NCI-H460 (cell line): ENCODE measurements around the gene SPC24. TPM values are rescaled to one million over a fixed set of nuclear protein-coding genes. Genes with fewer than 3 reads are reported as not detected.
"Not testable (repeated sequence)": the region's sequence is repeated elsewhere in the genome, so short reads cannot be mapped to it uniquely, and the experiment has no call there.

ENCODE experiments used
- DNase-seq: peaks from one replicate; pipeline ENCODE4 v3.0.0-alpha.2; 2016; ENCODE audit warnings: low read depth; ENCODE audit errors: extremely low read depth
- total RNA-seq: library from RNA; depleted of rRNA; stranded (reverse); fragments of >200 nt; shearing (Covaris generic); gene quantifications from 2 replicates; pipeline ENCODE4 v1.2.3, GENCODE V29; 2014

SPC24 gene
- total RNA-seq, 1 experiment from 2014 or later = 17.1 TPM

DNA sequence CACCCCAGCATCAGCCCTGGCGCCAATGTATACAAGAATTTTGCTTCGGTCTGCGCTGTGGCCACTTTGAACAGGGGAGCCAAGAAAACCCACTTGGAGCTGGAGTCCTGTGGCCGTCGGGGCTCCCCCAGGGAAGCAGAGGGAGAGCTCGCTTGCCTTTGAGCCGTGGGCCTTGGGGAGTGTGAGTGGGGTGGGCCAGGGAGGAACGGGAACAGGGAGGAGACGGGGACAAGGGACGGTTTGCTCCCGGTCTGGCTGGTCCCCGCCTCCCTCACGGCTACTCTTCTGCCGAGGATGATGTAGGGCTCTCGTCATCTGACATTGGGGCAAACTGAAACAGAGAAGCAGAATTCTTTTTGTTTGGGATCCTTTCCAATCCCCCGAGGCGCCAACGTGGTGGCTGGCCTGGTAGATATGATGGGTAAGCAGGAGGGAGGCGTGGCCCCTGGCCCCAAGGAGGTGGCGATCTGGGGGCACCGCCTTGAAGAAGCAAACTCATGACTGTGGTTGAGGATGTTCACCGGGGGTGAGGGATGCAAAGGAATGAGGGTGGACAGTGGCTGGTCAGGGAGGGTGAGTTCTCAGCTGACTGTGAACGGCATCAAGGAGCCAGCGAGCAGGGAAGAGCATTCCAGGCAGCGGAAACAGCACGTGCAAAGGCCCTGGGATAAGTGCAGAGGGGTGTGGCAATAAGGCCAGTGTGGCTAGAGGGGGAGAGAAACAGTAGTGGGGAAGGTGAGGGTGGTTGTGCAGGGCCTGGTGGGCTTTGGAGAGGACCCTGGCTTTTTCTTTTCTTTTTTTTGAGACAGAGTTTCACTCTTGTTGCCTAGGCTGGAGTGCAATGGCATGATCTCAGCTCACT, 10.9 kb upstream of the SPC24 start:
- DNase-seq = no peak

GRCh38 chr19:11165486-11166030, 10.0 kb upstream of the SPC24 start:
- DNase-seq = no peak

DNA sequence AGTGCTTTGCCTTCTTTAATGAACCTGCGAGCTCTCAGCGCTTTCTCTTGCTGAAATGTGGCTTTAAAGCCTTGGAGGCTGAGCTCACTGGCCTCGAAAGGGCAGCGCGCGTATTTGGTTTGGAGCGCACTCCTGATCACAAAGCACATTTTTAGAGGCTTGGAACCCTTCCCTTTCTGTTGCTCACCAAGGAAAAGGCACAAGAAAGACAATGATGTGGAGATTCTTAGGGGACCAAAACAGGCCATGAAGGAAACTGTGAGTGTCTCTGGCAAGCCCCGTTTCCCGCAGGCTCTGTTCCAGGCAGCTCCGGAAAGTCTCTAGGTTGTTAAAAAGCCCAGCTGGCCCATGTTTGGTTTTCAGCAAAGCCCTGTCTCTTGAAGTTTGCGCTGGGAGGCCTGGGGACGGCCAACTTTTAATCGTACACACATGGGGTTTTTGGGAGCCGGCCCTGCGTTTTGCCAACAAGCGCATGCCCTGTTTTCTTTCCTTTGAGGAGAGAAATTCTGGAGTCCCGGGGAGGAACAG, 9.4 kb upstream of the SPC24 start:
- DNase-seq = no peak

- no peak for DNase-seq
Measured at GRCh38 chr19:11164296-11164695, 8.7 kb upstream of the SPC24 start.

DNA sequence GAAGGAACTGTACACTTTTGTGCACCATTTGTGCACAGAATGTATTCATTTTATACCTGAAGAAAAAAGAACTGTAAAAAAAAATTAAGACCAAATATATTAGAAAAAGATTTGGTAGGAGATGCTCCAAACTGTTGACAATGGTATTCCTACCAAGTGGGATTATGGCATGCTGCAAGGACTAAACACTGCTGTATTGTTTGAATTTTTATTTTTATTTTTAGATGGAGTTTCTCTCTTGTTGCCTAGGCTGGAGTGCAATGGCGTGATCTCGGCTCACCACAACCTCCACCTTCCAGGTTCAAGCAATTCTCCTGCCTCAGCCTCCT, 4.8 kb upstream of the SPC24 start:
- DNase-seq = not testable (repeated sequence)

DNA sequence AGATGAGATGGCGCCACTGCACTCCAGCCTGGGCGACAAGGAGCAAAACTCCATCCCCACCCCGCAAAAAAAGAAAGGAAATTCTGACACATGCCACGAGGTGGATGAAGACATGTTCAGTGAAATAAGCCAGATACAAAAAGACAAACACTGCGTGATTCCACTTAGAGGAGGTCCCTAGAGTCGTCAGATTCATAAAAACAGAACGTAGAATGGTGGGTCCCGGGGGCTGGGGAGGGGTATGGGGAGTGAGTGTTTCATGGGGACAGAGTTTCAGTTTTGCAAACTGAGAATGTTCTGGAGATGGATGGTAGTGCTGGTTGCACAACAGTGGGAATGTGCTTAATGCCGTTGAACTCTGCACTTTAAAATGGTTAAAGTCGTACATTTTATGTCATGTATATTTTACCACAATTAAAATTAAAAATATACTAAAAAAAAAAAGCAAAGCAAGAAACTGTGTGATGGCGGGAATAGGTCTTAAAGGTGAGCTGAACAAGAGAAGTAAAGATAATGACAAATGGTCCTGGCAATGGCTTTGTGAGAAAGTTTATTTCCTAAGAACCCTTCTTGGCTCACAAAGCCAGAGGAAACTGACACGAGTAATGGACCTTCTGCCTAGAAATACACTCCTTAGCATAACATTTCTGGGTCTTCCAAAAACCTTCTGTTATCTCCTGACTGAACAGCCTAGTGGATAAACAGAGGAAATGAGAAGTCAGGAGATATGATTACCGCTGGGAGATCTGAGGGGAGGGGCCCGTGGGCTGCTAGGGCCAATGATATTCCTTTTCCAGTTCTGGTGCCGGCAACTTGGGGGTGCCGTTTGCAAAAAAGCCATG, 4.2 kb upstream of the SPC24 start:
- DNase-seq = no peak

DNA sequence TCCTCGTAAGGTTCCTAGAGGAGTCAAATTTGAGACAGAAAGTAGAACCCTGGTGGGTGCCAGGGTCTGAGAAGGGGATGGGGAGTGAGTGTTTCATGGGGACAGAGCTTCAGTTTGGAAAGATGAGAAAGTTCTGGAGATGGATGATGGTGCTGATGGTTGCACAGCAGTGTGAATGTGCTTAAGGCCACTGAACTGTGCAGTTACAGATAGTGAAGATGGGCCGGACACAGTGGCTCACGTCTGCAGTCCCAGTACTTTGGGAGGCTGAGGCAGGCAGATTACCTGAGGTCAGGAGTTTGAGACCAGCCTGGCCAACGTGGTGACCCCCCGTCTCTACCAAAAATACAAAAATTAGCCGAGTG, 917 bp downstream of the SPC24 start:
- DNase-seq = no peak

- no peak for DNase-seq
Measured at GRCh38 chr19:11152318-11153062, 3.1 kb downstream of the SPC24 start.

- no peak for DNase-seq
Measured at GRCh38 chr19:11151181-11151580, 4.4 kb downstream of the SPC24 start.

- DNase-seq = no peak
Measured at GRCh38 chr19:11148001-11148400, 7.6 kb downstream of the SPC24 start.

- DNase-seq = no peak
Measured at GRCh38 chr19:11145536-11145924, 10.1 kb downstream of the SPC24 start.

- DNase-seq = peak; percentile 87
Measured at GRCh38 chr19:11142528-11143171, 12.9 kb downstream of the SPC24 start.

DNA sequence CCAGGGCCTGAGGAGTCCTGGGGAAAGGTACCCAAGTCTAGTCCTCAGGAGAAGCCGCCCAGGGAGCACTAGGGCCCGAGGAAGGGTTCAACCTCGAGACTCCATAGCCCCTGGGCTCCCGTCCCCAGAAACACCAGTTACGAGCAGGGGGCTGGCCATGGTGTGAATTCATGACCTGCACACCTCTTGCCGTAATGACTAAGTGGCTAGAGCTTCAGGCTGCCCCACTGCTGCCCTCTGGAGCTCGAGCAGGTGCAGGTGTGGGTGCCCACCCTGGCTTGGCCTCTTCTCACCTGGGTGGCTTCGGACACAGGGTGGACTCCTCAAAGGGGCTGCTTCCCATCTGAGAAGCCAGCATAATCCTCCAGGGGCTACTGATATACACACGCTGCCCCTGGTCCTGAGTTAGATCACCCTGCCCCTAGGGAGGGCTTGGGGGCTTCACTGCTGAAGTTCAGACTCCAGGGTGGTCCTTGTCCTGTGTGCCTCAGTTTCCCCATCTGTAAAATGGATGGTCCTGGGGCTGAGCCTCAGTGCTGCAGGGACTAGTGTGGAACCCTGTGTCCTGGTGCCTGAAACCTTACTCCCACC, 13.6 kb downstream of the SPC24 start:
- DNase-seq = no peak

GRCh38 chr19:11140896-11141295, 14.7 kb downstream of the SPC24 start:
- DNase-seq = no peak

GRCh38 chr19:11140023-11140538, 15.5 kb downstream of the SPC24 start:
- not testable (repeated sequence) for DNase-seq

- DNase-seq = peak; percentile 44
Measured at GRCh38 chr19:11138601-11139300, 16.8 kb downstream of the SPC24 start.

- DNase-seq = peak; percentile 88
Measured at GRCh38 chr19:11137542-11138384, 17.8 kb downstream of the SPC24 start.
